ENCODE data around the gene KRTAP10-2. TPM values are rescaled to one million over a fixed set of nuclear protein-coding genes. Genes with fewer than 3 reads are reported as not detected.

The KRTAP10-2 gene
- total and polyA plus RNA-seq, 9 of the 15 experiments (the other 6 are each of a cell fraction or from before 2014, with no cell fraction given): not detected

DNA sequence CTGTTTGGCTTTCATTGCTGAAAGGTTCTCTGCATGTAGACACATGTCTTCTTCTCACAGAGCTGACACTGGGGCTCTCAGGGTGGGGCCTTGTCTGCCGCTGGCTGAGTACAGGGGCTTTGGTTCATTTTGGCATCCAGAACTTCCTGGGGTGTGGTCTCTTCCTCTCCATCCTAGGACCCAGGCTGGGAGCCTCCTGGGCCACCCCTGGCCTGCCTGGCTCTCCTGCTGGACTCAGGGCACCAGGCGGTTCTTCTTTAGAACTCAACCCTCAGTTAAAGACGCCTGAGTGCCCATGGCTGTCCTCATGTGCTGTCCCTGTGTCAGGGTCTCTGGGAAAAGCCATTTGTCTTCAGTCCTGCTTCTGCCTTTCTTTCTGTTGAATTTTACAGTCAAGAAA is 34.6 kb upstream of the KRTAP10-2 start:
- Histone ChIP-seq H3K4me2 (ENCODE audit: insufficient read depth, low read length) (no peak overlapping the region), H3K36me3 (ENCODE audit: control insufficient read depth, insufficient read depth, low read length) (no peaks in the 10 kb centered on the region), H3K9me1 (ENCODE audit: control insufficient read depth, insufficient read depth, low read length) (no peaks in the 10 kb centered on the region), H3K27ac (ENCODE audit: extremely low read depth, low read depth, low read length) (no peak overlapping the region), H3K4me3 (no peak overlapping the region), H4K20me1 (replicated peaks; ENCODE audit: control insufficient read depth, insufficient read depth, low read length) (no peaks in the 10 kb centered on the region), H3K9ac (ENCODE audit: insufficient read depth in 1 of 2, low read depth in 2 of 2, low read length in 2 of 2) (no peak overlapping the region), H3K9me3 (replicated peaks; ENCODE audit: control insufficient read depth, insufficient read depth, low read depth, low read length) (peaks cover 2% of the 10 kb centered on the region; the same call in 1 of the 2 replicates), H3K4me1 (replicated peaks in 1 of 2; ENCODE audit: control insufficient read depth in 2 of 2, insufficient read depth in 2 of 2, low read length in 2 of 2) (peaks cover 0 to 11% of the 10 kb centered on the region in 2 experiments; a peak in 3 of 5 replicates), H3K27me3 (ENCODE audit: control insufficient read depth in 2 of 2, insufficient read depth in 2 of 2, low read length in 2 of 2) (peaks cover 0 to 5% of the 10 kb centered on the region in 2 experiments; a peak in 1 of 5 replicates), H2AFZ (ENCODE audit: low read depth, low read length) (no peak overlapping the region), H3K79me2 (ENCODE audit: control insufficient read depth, insufficient read depth, low read length) (no peaks in the 10 kb centered on the region)
- TF ChIP-seq CBFB (CRISPR knock-in tag; IDR thresholded peaks at IDR 0.05) (no peak), SREBF1 (IDR thresholded peaks at IDR 0.05; ENCODE audit: borderline replicate concordance, low read depth, low read length) (no peak), KLF6 (CRISPR knock-in tag; IDR thresholded peaks at IDR 0.05; ENCODE audit: borderline replicate concordance) (no peak), XRCC5 (IDR thresholded peaks at IDR 0.05; ENCODE audit: low read depth, low read length) (no peak), GTF2F1 (IDR thresholded peaks at IDR 0.05; ENCODE audit: low read depth, low read length) (no peak), ZEB2 (IDR thresholded peaks at IDR 0.05) (no peak), FOXP4 (CRISPR knock-in tag; IDR thresholded peaks at IDR 0.05; ENCODE audit: borderline replicate concordance) (no peak)
- TF ChIP-seq, protein P1, sequence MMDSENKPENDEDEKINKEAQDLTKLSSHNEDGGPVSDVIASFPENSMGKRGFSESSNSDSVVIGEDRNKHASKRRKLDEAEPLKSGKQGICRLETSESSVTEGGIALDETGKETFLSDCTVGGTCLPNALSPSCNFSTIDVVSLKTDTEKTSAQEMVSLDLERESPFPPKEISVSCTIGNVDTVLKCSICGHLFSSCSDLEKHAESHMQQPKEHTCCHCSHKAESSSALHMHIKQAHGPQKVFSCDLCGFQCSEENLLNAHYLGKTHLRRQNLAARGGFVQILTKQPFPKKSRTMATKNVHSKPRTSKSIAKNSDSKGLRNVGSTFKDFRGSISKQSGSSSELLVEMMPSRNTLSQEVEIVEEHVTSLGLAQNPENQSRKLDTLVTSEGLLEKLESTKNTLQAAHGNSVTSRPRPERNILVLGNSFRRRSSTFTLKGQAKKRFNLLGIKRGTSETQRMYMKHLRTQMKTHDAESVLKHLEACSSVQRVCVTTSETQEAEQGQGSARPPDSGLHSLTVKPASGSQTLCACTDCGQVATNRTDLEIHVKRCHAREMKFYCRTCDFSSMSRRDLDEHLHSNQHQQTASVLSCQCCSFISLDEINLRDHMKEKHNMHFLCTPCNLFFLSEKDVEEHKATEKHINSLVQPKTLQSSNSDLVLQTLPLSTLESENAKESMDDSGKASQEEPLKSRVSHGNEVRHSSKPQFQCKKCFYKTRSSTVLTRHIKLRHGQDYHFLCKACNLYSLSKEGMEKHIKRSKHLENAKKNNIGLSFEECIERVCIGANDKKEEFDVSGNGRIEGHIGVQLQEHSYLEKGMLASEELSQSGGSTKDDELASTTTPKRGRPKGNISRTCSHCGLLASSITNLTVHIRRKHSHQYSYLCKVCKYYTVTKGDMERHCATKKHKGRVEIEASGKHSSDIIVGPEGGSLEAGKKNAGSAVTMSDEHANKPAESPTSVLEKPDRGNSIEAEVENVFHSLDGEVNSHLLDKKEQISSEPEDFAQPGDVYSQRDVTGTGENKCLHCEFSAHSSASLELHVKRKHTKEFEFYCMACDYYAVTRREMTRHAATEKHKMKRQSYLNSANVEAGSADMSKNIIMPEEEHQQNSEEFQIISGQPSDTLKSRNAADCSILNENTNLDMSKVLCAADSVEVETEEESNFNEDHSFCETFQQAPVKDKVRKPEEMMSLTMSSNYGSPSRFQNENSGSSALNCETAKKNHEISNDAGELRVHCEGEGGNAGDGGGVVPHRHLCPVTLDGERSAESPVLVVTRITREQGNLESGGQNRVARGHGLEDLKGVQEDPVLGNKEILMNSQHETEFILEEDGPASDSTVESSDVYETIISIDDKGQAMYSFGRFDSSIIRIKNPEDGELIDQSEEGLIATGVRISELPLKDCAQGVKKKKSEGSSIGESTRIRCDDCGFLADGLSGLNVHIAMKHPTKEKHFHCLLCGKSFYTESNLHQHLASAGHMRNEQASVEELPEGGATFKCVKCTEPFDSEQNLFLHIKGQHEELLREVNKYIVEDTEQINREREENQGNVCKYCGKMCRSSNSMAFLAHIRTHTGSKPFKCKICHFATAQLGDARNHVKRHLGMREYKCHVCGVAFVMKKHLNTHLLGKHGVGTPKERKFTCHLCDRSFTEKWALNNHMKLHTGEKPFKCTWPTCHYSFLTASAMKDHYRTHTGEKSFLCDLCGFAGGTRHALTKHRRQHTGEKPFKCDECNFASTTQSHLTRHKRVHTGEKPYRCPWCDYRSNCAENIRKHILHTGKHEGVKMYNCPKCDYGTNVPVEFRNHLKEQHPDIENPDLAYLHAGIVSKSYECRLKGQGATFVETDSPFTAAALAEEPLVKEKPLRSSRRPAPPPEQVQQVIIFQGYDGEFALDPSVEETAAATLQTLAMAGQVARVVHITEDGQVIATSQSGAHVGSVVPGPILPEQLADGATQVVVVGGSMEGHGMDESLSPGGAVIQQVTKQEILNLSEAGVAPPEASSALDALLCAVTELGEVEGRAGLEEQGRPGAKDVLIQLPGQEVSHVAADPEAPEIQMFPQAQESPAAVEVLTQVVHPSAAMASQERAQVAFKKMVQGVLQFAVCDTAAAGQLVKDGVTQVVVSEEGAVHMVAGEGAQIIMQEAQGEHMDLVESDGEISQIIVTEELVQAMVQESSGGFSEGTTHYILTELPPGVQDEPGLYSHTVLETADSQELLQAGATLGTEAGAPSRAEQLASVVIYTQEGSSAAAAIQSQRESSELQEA (IDR thresholded peaks at IDR 0.05; ENCODE audit: low read depth): no peak
- ChIA-PET CTCF (ENCODE audit: low intra/inter-chr PET ratio) (no interaction called here), POLR2A (no interaction called here)
- FAIRE-seq: no peak
- in situ Hi-C loops (cut with MboI) (no loop called here), intact Hi-C loops (cut with micrococcal nuclease) (no loop called here)
- no TSS peak for BruUV-seq (replicated peaks)
- no peak for ATAC-seq
- WGBS (ENCODE audit: insufficient coverage, low coverage, missing lambda C conversion rate): 0% methylated on average over 3 of the region's 3 CpGs
- DNase-seq (ENCODE audit: extremely low read depth in 1 of 4, low spot score in 3 of 4): no peak

All from K562 (cell line).